ENCODE measurements around the gene NUDT3.
A peak's percentile ranks its signal among the peaks of the same experiment; 100 is the strongest.
"Not testable (repeated sequence)": the region's sequence is repeated elsewhere in the genome, so short reads cannot be mapped to it uniquely, and the experiment has no call there.

The NUDT3 gene

DNA sequence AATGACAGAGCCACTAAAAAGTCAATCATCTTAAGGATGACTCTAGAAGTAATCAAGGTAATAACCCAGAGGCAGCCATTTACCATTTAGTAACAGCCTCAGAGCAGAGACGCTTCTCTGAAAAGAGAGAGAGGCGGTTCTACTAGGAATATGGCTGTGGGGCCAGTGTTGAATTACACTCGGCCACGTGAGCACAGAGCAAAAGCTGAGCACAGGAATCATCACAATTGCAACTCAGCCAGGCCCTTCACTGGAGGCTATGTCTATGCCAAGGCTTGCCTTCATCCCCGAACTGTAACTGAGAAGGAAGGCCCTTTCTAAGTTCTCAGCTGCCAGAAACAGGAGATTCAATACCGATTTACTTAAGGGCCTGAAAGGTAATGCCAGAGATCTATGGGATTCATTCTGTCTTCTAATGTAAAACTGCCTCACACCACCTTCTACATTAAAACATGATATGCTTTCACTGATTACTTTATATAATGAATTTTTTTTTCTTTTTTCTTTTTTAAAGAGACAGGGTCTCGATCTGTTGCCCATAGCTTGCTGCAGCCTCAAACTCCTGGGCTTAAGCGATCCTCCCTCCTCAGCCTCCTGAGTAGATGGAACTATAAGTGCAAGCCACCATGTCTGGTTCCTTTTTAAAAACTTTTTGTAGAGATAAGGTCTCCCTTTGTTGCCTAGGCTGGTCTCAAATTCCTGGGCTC lies 67.6 kb downstream of the NUDT3 start:
- Mint-ChIP-seq H3K4me3 (no peak overlapping the region), H3K4me1 (ENCODE audit: low read depth in 2 of 2) (peaks cover 0 to 2% of the 10 kb centered on the region in 2 donors), H3K27me3 (no peaks in the 10 kb centered on the region), H3K36me3 (ENCODE audit: insufficient read depth) (no peaks in the 10 kb centered on the region), H3K27ac (no peak overlapping the region), H3K9me3 (no peaks in the 10 kb centered on the region)
- ATAC-seq (replicated peaks) (no peak), DNase-seq (no peak)

DNA sequence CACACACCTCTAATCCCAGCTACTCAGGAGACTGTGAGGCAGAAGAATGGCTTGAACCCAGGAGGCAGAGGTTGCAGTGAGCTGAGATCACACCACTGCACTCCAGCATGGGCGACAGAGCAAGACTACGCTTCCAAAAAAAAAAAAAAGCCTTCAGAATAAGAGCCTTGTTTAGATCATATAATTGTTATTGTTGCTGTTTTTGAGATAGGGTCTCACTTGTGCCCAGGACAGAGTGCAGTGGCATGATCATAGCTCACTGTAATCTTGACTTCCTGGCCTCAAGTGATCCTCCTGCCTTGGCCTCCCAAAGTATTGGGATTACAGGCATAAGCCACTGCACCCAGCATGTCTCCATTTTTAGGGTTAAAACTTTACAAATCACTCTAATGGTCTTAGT lies 68.2 kb downstream of the NUDT3 start:
- H3K9me3 Mint-ChIP-seq; H3K27me3 Mint-ChIP-seq; H3K36me3 Mint-ChIP-seq (ENCODE audit: insufficient read depth); H3K4me3 Mint-ChIP-seq; H3K4me1 Mint-ChIP-seq (ENCODE audit: low read depth in 2 of 2); H3K27ac Mint-ChIP-seq; DNase-seq; ATAC-seq (replicated peaks): not testable (repeated sequence)

DNA sequence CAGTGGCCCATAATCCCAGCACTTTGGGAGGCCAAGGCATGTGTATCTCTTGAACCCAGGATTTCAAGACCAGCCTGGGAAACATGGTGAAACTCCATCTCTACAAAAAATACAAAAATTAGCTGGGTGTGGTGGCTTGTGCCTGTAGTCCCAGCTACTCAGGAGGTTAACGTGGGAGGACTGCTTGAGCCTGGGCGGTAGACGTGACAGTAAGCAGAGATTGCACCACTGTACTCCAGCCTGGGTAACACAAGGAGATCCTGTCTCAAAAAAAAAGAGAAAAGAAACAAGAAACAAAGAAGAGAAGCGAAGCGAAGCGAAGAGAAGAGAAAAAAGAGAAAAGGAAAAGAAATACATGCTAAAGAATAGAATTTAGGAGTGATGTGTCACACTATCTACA lies 69.2 kb downstream of the NUDT3 start:
- Mint-ChIP-seq H3K27me3 (no peaks in the 10 kb centered on the region), H3K4me3 (no peak overlapping the region), H3K4me1 (ENCODE audit: low read depth in 2 of 2) (peaks cover 0 to 11% of the 10 kb centered on the region in 2 donors), H3K36me3 (ENCODE audit: insufficient read depth) (no peaks in the 10 kb centered on the region), H3K27ac (no peak overlapping the region), H3K9me3 (no peaks in the 10 kb centered on the region)
- DNase-seq (no peak), ATAC-seq (replicated peaks) (no peak)

DNA sequence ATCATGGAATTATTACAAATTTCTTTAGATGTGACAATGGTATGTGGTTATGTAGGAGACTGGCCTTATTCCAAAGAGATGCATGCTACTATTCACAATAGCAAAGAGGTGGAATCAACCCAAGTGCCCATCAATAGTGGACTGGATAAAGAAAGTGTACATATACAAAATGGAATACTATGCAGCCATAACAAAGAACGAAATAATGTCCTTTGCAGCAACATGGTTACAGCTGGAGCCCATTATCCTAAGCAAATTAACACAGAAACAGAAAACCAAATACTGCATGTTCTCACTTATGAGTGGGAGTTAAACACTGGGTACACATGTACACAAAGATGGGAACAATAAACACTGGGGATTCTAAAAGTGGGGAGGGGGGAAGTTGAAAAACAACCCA lies 69.7 kb downstream of the NUDT3 start:
- H3K27ac Mint-ChIP-seq, result no peak overlapping the region
- H3K4me1 Mint-ChIP-seq (ENCODE audit: low read depth in 2 of 2), result peaks cover 0 to 11% of the 10 kb centered on the region in 2 donors
- H3K4me3 Mint-ChIP-seq, result no peak overlapping the region
- no peaks in the 10 kb centered on the region for H3K27me3 Mint-ChIP-seq
- DNase-seq, result no peak
- no peaks in the 10 kb centered on the region for H3K36me3 Mint-ChIP-seq (ENCODE audit: insufficient read depth)
- no peaks in the 10 kb centered on the region for H3K9me3 Mint-ChIP-seq
- ATAC-seq (replicated peaks), result no peak

DNA sequence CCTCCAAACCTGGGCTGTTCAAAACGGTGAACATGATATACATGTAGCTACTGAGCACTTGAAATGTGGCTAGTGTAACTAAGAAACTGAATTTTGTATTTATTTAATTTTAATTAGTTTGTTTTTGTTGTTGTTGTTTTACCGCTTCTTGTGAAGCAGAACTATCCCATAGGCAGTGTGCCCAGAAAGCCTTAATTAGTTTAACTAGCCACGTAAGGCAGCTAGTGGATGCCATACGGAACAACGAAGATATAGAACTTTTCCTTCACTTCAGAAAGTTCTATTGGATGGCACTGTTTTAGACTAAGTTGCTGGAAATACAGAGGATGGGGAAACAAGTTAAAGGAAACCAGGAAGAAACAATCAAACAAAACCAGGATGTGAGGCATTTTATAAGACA lies 70.6 kb downstream of the NUDT3 start:
- Mint-ChIP-seq H3K27ac (no peak overlapping the region), H3K4me3 (no peak overlapping the region), H3K27me3 (no peaks in the 10 kb centered on the region), H3K9me3 (no peaks in the 10 kb centered on the region), H3K36me3 (ENCODE audit: insufficient read depth) (no peaks in the 10 kb centered on the region), H3K4me1 (ENCODE audit: low read depth in 2 of 2) (peaks cover 4 to 19% of the 10 kb centered on the region in 2 donors)
- DNase-seq, result no peak
- no peak for ATAC-seq (replicated peaks)

DNA sequence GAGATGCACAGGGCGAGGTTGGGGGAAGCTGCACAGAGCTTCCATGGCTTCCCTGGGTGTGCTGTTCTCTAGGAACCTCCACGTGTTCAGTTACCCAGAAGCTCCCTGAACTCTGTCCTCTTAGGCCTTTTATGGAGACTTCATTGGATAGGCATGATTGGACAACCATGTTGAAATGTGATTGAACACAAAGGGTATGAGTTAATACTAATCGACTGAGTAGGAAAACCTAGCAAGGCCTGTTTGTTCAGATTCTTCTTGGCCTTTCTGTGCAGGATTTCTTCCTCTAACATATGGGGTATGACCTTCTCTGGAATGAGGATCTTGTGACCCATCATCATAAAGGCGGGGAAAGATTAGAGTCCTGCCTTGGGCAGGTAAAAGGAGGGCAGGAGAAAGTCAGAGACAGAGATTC lies 73.0 kb downstream of the NUDT3 start:
- Mint-ChIP-seq H3K9me3 (no peaks in the 10 kb centered on the region), H3K36me3 (ENCODE audit: insufficient read depth) (no peaks in the 10 kb centered on the region), H3K27me3 (no peaks in the 10 kb centered on the region), H3K4me3 (no peak overlapping the region), H3K4me1 (ENCODE audit: low read depth in 2 of 2) (peaks cover 12 to 36% of the 10 kb centered on the region in 2 donors), H3K27ac (no peak overlapping the region)
- ATAC-seq (replicated peaks) (no peak), DNase-seq (no peak)

DNA sequence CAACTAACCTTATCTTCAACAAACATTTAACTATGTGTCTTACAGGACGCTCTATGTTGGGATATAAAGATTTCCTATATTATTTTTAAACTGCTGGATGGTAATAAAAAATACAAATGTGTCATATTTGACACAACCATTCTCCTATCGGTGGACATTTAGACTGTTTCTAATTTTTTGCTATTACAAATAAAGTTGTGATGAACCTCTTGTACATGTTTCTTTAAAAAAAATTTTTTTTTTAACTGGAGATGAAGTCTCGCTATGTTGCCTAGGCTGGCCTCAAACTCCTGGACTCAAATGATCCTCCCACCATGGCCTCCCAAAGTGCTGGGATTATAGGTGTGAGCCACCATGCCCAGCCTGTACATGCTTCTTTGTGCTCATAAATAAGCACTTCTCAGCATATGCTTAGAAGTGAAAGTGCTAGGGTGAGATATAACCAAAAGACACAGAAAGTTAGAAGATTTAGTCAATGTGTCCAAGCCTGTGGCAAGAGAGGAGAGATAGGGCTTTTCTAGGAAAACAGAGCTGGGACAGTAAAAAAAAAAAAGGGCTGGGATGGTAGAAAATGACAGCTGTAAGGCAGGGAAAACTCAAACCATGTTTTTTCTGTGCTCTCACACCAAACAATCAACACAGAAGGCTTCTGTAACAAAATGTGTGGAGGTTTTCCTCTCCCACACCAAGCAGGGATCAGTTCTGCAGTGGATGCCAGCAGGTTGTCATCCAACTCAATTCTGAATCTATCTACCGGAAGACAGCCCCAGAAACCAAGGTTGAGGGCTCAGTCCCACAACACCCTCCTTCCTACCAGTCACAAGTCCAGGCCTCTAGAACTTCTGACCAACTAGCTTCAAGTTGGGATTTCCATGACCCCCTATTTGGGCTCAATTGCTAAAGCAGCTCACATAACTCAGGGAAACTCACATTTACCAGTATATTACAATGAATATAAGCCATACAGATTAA lies 73.7 kb downstream of the NUDT3 start:
- Mint-ChIP-seq H3K4me1 (ENCODE audit: low read depth in 2 of 2) (peaks cover 12 to 36% of the 10 kb centered on the region in 2 donors), H3K27ac (peak overlapping the region in 1 of 2 donors; percentile 57), H3K36me3 (ENCODE audit: insufficient read depth) (no peaks in the 10 kb centered on the region), H3K27me3 (no peaks in the 10 kb centered on the region), H3K4me3 (no peak overlapping the region), H3K9me3 (no peaks in the 10 kb centered on the region)
- DNase-seq (no peak), ATAC-seq (replicated peaks) (no peak)

DNA sequence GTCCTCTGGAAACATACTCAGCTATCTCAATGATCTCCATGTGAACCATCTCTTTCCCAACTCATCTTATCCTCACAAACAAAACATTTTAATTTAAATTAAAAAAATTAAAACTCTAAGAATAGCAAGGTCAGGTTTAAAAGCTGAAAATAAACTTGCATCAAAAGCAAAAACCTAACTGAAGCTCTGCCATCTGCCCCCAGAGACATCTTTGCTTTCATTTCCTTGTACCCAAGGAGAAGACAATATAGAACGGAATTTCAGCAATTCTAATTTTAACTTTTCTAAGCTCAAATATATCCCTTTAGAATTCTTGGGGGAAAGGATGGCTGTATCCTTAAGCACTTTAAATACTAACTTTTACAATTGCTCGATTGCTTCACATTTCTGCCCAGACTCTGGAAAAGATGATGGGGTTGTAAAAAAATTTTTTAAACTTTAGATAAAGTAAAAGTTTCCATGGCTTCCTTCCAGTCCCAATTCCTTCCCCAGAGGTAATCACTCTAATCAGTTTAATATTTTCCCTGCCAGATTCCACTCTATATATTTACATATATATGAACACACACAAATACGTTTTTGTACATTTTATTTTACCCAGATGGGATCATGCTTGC lies 74.5 kb downstream of the NUDT3 start:
- H3K4me1 Mint-ChIP-seq (ENCODE audit: low read depth in 2 of 2), result peaks cover 16 to 40% of the 10 kb centered on the region in 2 donors
- H3K36me3 Mint-ChIP-seq (ENCODE audit: insufficient read depth), result no peaks in the 10 kb centered on the region
- no peaks in the 10 kb centered on the region for H3K9me3 Mint-ChIP-seq
- H3K4me3 Mint-ChIP-seq, result no peak overlapping the region
- H3K27ac Mint-ChIP-seq, result peak overlapping the region in 1 of 2 donors; percentile 57
- no peak for ATAC-seq (replicated peaks)
- DNase-seq, result no peak
- H3K27me3 Mint-ChIP-seq, result no peaks in the 10 kb centered on the region

DNA sequence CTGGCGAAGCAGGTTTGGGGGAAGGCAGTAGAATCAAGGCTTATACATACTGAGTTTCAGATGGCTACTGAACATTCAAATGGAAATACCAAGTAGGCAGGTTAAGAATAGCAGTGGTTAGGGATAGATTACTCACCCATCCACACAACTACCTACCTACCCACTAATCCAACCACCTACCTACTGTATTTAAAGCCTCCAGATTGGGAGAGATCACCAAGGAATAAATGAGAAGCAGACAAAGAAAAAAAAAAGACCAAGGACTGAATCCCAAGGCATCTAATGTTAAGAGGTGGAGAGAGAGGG lies 75.3 kb downstream of the NUDT3 start:
- H3K27ac Mint-ChIP-seq, result peak overlapping the region in 1 of 2 donors; percentile 1
- H3K4me3 Mint-ChIP-seq, result no peak overlapping the region
- H3K9me3 Mint-ChIP-seq, result no peaks in the 10 kb centered on the region
- no peaks in the 10 kb centered on the region for H3K27me3 Mint-ChIP-seq
- H3K4me1 Mint-ChIP-seq (ENCODE audit: low read depth in 2 of 2), result peaks cover 16 to 45% of the 10 kb centered on the region in 2 donors
- DNase-seq (no peak), ATAC-seq (replicated peaks) (no peak)
- no peaks in the 10 kb centered on the region for H3K36me3 Mint-ChIP-seq (ENCODE audit: insufficient read depth)

DNA sequence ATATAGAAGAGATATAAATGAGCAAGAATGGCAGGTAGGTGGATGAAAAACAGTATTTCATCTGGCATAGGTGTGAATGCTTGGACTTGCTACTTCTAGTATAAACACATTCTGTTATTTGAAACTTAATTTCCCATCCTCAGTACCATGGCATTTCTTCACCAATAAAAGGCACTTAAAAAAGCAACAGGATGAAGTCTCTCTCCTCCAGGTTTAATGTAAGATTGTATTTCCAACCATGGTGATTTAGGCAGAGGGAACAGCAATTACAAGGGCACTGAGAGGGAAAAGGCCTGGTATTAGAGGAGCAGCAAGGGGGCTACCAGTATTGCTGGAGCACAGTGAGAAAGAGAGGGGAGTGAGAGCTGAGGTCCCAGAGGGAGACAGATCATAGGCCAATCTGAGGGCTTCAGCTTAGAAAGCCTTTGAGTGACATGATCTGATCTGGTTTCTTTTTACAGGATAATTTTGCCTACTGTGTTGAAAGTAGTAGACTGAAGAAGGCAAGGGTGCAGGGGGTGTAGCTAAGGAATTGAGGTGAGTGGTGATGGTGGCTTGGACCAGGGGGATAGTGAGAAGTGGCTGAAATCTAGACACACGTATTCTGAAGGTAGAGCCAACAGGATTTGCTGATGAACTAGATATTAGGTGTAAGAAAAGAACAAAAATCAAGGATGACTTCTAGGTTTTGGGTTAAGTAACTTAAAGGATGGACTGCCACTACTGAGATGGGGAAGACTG lies 75.9 kb downstream of the NUDT3 start:
- Mint-ChIP-seq H3K4me1 (ENCODE audit: low read depth in 2 of 2) (peaks cover 16 to 45% of the 10 kb centered on the region in 2 donors), H3K36me3 (ENCODE audit: insufficient read depth) (no peaks in the 10 kb centered on the region), H3K4me3 (no peak overlapping the region), H3K27ac (peak overlapping the region; percentile 1 to 76), H3K9me3 (no peaks in the 10 kb centered on the region), H3K27me3 (no peaks in the 10 kb centered on the region)
- ATAC-seq (replicated peaks), result no peak
- DNase-seq, result no peak

DNA sequence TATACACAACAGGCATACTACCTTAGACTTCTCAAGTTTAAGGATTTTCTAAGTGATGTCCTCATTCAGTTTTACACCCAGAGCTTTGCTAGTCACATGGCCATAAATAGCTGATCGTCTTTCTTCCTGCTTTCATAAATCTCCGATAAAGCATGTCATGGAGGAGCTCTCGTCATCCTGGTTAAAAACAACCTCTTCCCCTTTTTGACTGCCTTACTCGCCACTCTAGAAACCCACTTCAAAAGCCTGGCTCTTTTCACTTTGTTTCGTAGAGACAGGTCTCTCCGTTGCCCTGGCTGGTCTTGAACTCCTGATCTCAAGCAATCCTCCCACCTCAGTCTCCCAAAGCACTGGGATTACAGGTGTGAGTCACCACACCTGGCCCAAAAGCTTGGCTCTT lies 76.7 kb downstream of the NUDT3 start:
- peak; percentile 32 for ATAC-seq (replicated peaks)
- Mint-ChIP-seq H3K27ac (peak overlapping the region; percentile 1 to 76), H3K9me3 (no peaks in the 10 kb centered on the region), H3K4me1 (ENCODE audit: low read depth in 2 of 2) (peaks cover 16 to 47% of the 10 kb centered on the region in 2 donors), H3K36me3 (ENCODE audit: insufficient read depth) (no peaks in the 10 kb centered on the region), H3K4me3 (no peak overlapping the region), H3K27me3 (no peaks in the 10 kb centered on the region)
- no peak for DNase-seq

DNA sequence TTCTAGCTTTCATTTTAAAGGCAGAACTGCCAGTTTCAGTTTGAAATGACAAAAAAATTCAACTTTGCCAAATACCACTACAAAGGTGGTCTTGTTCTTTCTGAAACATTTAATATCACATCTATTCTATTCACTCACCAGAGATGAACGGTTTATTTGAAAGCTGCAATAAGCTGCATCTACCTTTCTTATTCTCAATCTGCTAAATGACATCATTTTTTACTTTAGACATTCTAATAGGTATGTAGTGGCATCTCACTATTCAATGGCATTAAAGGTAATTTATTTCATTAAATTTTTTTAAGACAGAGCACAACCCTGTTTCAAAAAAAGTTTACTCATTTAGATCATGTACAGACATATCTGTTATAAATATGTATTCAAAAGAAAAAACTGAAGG lies 77.2 kb downstream of the NUDT3 start:
- peaks cover 16 to 50% of the 10 kb centered on the region in 2 donors for H3K4me1 Mint-ChIP-seq (ENCODE audit: low read depth in 2 of 2)
- DNase-seq (no peak), ATAC-seq (replicated peaks) (no peak)
- H3K27ac Mint-ChIP-seq, result peak overlapping the region in 1 of 2 donors; percentile 1
- H3K9me3 Mint-ChIP-seq, result no peaks in the 10 kb centered on the region
- H3K27me3 Mint-ChIP-seq, result no peaks in the 10 kb centered on the region
- H3K36me3 Mint-ChIP-seq (ENCODE audit: insufficient read depth), result no peaks in the 10 kb centered on the region
- no peak overlapping the region for H3K4me3 Mint-ChIP-seq

DNA sequence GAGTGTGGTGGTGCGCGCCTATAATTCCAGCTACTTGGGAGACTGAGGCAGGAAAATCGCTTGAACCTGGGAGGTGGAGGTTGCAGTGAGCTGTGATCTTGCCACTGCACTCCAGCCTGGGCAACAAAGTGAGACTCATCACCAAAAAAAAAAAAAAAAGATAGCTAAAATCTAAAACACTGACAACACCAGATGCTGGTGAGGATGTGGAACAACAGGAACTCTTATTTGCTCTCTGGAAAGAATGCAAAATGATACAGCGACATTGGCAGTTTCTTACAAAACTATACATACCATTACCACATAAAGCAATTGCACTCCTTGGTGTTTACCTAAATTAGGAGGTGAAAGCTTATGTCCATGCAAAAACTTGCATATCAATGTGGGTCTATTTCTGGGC lies 80.2 kb downstream of the NUDT3 start:
- Mint-ChIP-seq H3K27ac (no peak overlapping the region), H3K9me3 (no peaks in the 10 kb centered on the region), H3K4me1 (ENCODE audit: low read depth in 2 of 2) (peaks cover 19 to 45% of the 10 kb centered on the region in 2 donors), H3K4me3 (no peak overlapping the region), H3K36me3 (ENCODE audit: insufficient read depth) (peaks cover 2% of the 10 kb centered on the region), H3K27me3 (no peaks in the 10 kb centered on the region)
- DNase-seq, result no peak
- ATAC-seq (replicated peaks), result no peak

All from effector memory CD8-positive, alpha-beta T cell (primary cell).